ENCODE measurements around the gene BATF.

The BATF gene

DNA sequence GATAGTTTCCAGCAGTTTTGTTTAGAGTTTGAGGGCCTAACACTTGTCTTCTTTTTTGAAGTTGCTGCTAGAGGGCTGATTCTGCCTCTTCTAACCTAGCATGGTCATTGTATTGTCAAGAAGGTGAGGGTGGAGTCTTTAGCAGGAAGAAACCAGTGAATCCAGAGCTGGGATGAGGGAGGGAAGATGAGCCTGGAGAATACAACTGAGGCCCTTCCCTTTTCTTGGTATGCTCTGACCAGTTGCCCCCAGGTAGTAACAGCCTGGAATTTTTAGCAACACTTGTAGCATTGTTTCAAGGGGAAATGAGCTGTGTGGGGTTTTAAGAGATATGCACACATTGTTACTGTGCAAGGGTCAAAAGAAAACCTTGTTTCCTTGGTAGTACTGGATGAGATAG is 65.1 kb downstream of the BATF start:
- no peak overlapping the region for H3K9ac ChIP-seq (ENCODE audit: low read length)
- H2AK5ac ChIP-seq (ENCODE audit: low read length, severe bottlenecking), result no peak overlapping the region
- peaks cover 39% of the 10 kb centered on the region for H3K79me1 ChIP-seq (replicated peaks; ENCODE audit: low read length, poor library complexity, severe bottlenecking)
- H3K14ac ChIP-seq (ENCODE audit: low read length in 2 of 2), result no peak overlapping the region
- no peak overlapping the region for H3K4me3 ChIP-seq (ENCODE audit: insufficient read depth in 1 of 2, low read depth in 1 of 2, low read length in 2 of 2)
- H4K91ac ChIP-seq (ENCODE audit: low read length), result no peak overlapping the region
- DNase-seq, result no peak
- no peak overlapping the region for H2BK5ac ChIP-seq (ENCODE audit: low read depth, low read length, poor library complexity, severe bottlenecking)
- no peak overlapping the region for H3K4ac ChIP-seq (ENCODE audit: low read depth in 1 of 2, low read length in 2 of 2)
- H3K18ac ChIP-seq (ENCODE audit: low read depth in 1 of 2, low read length in 2 of 2), result no peak overlapping the region
- H3K9me3 ChIP-seq (ENCODE audit: control insufficient read depth, low read length), result no peaks in the 10 kb centered on the region
- H3K27ac ChIP-seq (ENCODE audit: low read length, poor library complexity, severe bottlenecking), result no peak overlapping the region
- no peak overlapping the region for H2BK15ac ChIP-seq (ENCODE audit: low read depth, poor library complexity, severe bottlenecking)
- H2BK12ac ChIP-seq (ENCODE audit: low read length in 2 of 2), result no peak overlapping the region
- no peak overlapping the region for H2BK120ac ChIP-seq (ENCODE audit: low read depth, low read length)
- H3K23ac ChIP-seq (ENCODE audit: low read length in 2 of 2), result no peak overlapping the region
- no peak overlapping the region for H3K4me2 ChIP-seq (ENCODE audit: low read length, poor library complexity, severe bottlenecking)
- H4K8ac ChIP-seq (ENCODE audit: low read length), result no peak overlapping the region
- no peak overlapping the region for H2AFZ ChIP-seq (ENCODE audit: low read depth, low read length)
- peaks cover 0 to 3% of the 10 kb centered on the region in 2 experiments for H3K27me3 ChIP-seq (ENCODE audit: control insufficient read depth in 1 of 2, insufficient read depth in 1 of 2, low read length in 2 of 2)
- H3K4me1 ChIP-seq (ENCODE audit: control insufficient read depth, insufficient read depth, low read depth, low read length), result no peaks in the 10 kb centered on the region
- H3K36me3 ChIP-seq (ENCODE audit: control insufficient read depth in 1 of 2, insufficient read depth in 2 of 2, low read depth in 1 of 2, low read length in 2 of 2), result peaks cover 0 to 17% of the 10 kb centered on the region in 2 experiments

DNA sequence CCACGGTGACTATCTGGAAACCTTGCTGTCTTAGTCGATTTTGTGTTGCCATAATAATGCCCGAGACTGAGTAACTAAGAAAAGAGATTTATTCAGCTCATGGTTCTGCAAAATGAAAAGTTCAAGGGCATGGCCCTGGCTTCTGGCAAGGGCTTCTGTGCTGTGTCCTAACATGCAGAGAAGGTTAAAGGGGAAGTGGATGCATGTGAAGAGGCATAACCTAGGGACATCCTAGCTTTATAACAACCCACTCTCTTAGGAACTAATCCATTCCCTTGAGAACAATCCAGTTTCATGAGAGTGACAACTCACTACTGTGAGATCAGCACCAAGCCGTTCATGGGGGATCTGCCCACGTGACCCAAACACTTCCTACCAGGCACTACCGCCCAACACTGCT is 67.7 kb downstream of the BATF start:
- Histone ChIP-seq H2BK5ac (ENCODE audit: low read depth, low read length, poor library complexity, severe bottlenecking) (no peak overlapping the region), H2AFZ (ENCODE audit: low read depth, low read length) (no peak overlapping the region), H2BK12ac (ENCODE audit: low read length in 2 of 2) (no peak overlapping the region), H3K27ac (ENCODE audit: low read length, poor library complexity, severe bottlenecking) (no peak overlapping the region), H3K4me3 (ENCODE audit: insufficient read depth in 1 of 2, low read depth in 1 of 2, low read length in 2 of 2) (no peak overlapping the region), H2BK120ac (ENCODE audit: low read depth, low read length) (no peak overlapping the region), H2BK15ac (ENCODE audit: low read depth, poor library complexity, severe bottlenecking) (no peak overlapping the region), H3K9me3 (ENCODE audit: control insufficient read depth, low read length) (no peaks in the 10 kb centered on the region), H3K4me1 (ENCODE audit: control insufficient read depth, insufficient read depth, low read depth, low read length) (no peaks in the 10 kb centered on the region), H3K27me3 (ENCODE audit: control insufficient read depth in 1 of 2, insufficient read depth in 1 of 2, low read length in 2 of 2) (peaks cover 0 to 3% of the 10 kb centered on the region in 2 experiments), H3K4ac (ENCODE audit: low read depth in 1 of 2, low read length in 2 of 2) (no peak overlapping the region), H3K14ac (ENCODE audit: low read length in 2 of 2) (no peak overlapping the region), H4K8ac (ENCODE audit: low read length) (no peak overlapping the region), H3K18ac (ENCODE audit: low read depth in 1 of 2, low read length in 2 of 2) (no peak overlapping the region), H2AK5ac (ENCODE audit: low read length, severe bottlenecking) (no peak overlapping the region), H3K79me1 (replicated peaks; ENCODE audit: low read length, poor library complexity, severe bottlenecking) (peaks cover 35% of the 10 kb centered on the region), H4K91ac (ENCODE audit: low read length) (no peak overlapping the region), H3K9ac (ENCODE audit: low read length) (no peak overlapping the region), H3K23ac (ENCODE audit: low read length in 2 of 2) (no peak overlapping the region), H3K4me2 (ENCODE audit: low read length, poor library complexity, severe bottlenecking) (no peak overlapping the region), H3K36me3 (ENCODE audit: control insufficient read depth in 1 of 2, insufficient read depth in 2 of 2, low read depth in 1 of 2, low read length in 2 of 2) (peaks cover 0 to 17% of the 10 kb centered on the region in 2 experiments)
- DNase-seq, result no peak
- 77% methylated on average over 6 of the region's 6 CpGs for WGBS

DNA sequence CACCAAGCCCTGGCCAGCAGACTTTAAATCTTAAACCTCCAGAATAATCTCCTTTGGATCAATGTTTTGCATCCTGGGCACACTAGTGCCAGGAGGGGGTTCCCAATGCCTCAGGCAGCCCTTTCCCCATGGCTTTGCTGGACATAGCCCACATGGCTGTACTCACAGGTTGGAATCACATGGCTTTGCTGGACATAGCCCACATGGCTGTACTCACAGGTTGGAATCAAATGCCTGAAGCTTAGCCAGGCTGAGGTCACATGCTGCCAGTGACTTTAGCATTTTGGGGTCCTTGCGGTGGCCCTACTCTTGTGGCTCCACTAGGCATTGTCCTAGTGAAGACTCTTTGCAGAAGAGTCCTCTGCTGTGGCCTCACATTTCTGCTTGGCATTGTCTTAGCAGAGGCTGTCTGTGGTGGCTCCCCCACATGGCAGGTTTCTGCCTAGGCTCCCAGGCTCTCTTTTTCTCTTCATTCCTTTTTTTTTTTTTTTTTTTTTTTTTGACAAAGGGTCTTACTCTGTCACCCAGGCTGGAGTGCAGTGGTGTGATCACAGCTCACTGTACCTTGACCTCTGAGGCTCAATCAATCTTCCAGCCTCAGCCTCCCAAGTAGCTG is 69.2 kb downstream of the BATF start:
- Histone ChIP-seq H3K14ac (ENCODE audit: low read length in 2 of 2) (no peak overlapping the region), H3K9me3 (ENCODE audit: control insufficient read depth, low read length) (no peaks in the 10 kb centered on the region), H2AFZ (ENCODE audit: low read depth, low read length) (no peak overlapping the region), H2BK15ac (ENCODE audit: low read depth, poor library complexity, severe bottlenecking) (no peak overlapping the region), H3K79me1 (replicated peaks; ENCODE audit: low read length, poor library complexity, severe bottlenecking) (peaks cover 39% of the 10 kb centered on the region), H2AK5ac (ENCODE audit: low read length, severe bottlenecking) (no peak overlapping the region), H4K8ac (ENCODE audit: low read length) (no peak overlapping the region), H3K27ac (ENCODE audit: low read length, poor library complexity, severe bottlenecking) (no peak overlapping the region), H4K91ac (ENCODE audit: low read length) (no peak overlapping the region), H2BK120ac (ENCODE audit: low read depth, low read length) (no peak overlapping the region), H3K9ac (ENCODE audit: low read length) (no peak overlapping the region), H3K23ac (ENCODE audit: low read length in 2 of 2) (no peak overlapping the region), H2BK12ac (ENCODE audit: low read length in 2 of 2) (no peak overlapping the region), H3K27me3 (ENCODE audit: control insufficient read depth in 1 of 2, insufficient read depth in 1 of 2, low read length in 2 of 2) (peaks cover 0 to 3% of the 10 kb centered on the region in 2 experiments), H3K4me3 (ENCODE audit: insufficient read depth in 1 of 2, low read depth in 1 of 2, low read length in 2 of 2) (no peak overlapping the region), H2BK5ac (ENCODE audit: low read depth, low read length, poor library complexity, severe bottlenecking) (no peak overlapping the region), H3K36me3 (ENCODE audit: control insufficient read depth in 1 of 2, insufficient read depth in 2 of 2, low read depth in 1 of 2, low read length in 2 of 2) (peaks cover 0 to 17% of the 10 kb centered on the region in 2 experiments), H3K4me1 (ENCODE audit: control insufficient read depth, insufficient read depth, low read depth, low read length) (no peaks in the 10 kb centered on the region), H3K18ac (ENCODE audit: low read depth in 1 of 2, low read length in 2 of 2) (no peak overlapping the region), H3K4me2 (ENCODE audit: low read length, poor library complexity, severe bottlenecking) (no peak overlapping the region), H3K4ac (ENCODE audit: low read depth in 1 of 2, low read length in 2 of 2) (no peak overlapping the region)
- 100% methylated on average over 1 of the region's 1 CpG for WGBS
- DNase-seq, result no peak

DNA sequence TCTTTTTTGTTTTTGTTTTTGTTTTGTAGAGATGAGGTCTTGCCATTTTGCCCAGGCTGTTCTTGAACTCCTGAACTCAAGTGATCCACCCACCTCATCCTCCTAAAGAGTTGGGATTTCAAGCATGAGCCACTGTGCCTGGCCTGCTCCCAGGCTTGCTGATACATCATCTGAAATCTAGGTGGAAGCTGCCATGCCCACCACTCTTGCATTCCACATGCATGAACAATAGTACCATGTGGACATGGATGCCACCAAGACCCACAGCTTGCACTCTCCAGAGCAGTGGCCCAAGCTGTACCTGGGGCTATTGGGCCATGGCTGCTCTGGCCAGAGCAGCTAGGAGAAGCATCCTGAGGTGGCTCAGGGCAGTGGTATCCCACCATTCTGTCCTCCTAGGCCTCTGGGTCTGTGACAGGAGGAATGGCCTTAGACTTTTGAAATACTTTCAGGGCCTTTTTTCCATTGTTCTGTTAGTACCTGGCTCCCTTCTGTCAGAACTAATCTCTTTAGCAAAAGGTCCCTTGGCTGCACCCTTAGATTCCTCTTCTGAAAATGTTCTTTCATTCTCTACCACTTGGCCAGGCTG is 69.8 kb downstream of the BATF start:
- Histone ChIP-seq H3K9me3 (ENCODE audit: control insufficient read depth, low read length) (no peaks in the 10 kb centered on the region), H3K79me1 (replicated peaks; ENCODE audit: low read length, poor library complexity, severe bottlenecking) (peaks cover 39% of the 10 kb centered on the region), H3K23ac (ENCODE audit: low read length in 2 of 2) (no peak overlapping the region), H3K4ac (ENCODE audit: low read depth in 1 of 2, low read length in 2 of 2) (no peak overlapping the region), H3K4me3 (ENCODE audit: insufficient read depth in 1 of 2, low read depth in 1 of 2, low read length in 2 of 2) (no peak overlapping the region), H3K27me3 (ENCODE audit: control insufficient read depth in 1 of 2, insufficient read depth in 1 of 2, low read length in 2 of 2) (peaks cover 0 to 3% of the 10 kb centered on the region in 2 experiments), H4K8ac (ENCODE audit: low read length) (no peak overlapping the region), H3K18ac (ENCODE audit: low read depth in 1 of 2, low read length in 2 of 2) (no peak overlapping the region), H2BK5ac (ENCODE audit: low read depth, low read length, poor library complexity, severe bottlenecking) (no peak overlapping the region), H3K9ac (ENCODE audit: low read length) (no peak overlapping the region), H3K36me3 (ENCODE audit: control insufficient read depth in 1 of 2, insufficient read depth in 2 of 2, low read depth in 1 of 2, low read length in 2 of 2) (peaks cover 0 to 17% of the 10 kb centered on the region in 2 experiments), H3K4me2 (ENCODE audit: low read length, poor library complexity, severe bottlenecking) (no peak overlapping the region), H2BK12ac (ENCODE audit: low read length in 2 of 2) (no peak overlapping the region), H2AK5ac (ENCODE audit: low read length, severe bottlenecking) (no peak overlapping the region), H2AFZ (ENCODE audit: low read depth, low read length) (no peak overlapping the region), H2BK15ac (ENCODE audit: low read depth, poor library complexity, severe bottlenecking) (no peak overlapping the region), H3K4me1 (ENCODE audit: control insufficient read depth, insufficient read depth, low read depth, low read length) (no peaks in the 10 kb centered on the region), H3K14ac (ENCODE audit: low read length in 2 of 2) (no peak overlapping the region), H2BK120ac (ENCODE audit: low read depth, low read length) (no peak overlapping the region), H4K91ac (ENCODE audit: low read length) (no peak overlapping the region), H3K27ac (ENCODE audit: low read length, poor library complexity, severe bottlenecking) (no peak overlapping the region)
- DNase-seq, result no peak
